Glutamatergic neuron (in vitro differentiated cells): ENCODE results near the gene BCL11A. TPM values are rescaled to one million over a fixed set of nuclear protein-coding genes. Genes with fewer than 3 reads are reported as not detected.

Source experiments
- DNase-seq: peaks from one replicate; pipeline ENCODE4 v3.0.0; 2022
- H3K27ac Mint-ChIP-seq: one replicate; pipeline ENCODE4 v1.8.0; 2020; ENCODE audit warnings: mild to moderate bottlenecking, mixed read lengths, inconsistent platforms; ENCODE audit not compliant: unreplicated experiment
- H3K27me3 Mint-ChIP-seq: one replicate; pipeline ENCODE4 v1.8.0; 2020; ENCODE audit warnings: mild to moderate bottlenecking, moderate library complexity, mixed read lengths, inconsistent platforms; ENCODE audit not compliant: unreplicated experiment
- H3K36me3 Mint-ChIP-seq: one replicate; pipeline ENCODE4 v1.8.0; 2020; ENCODE audit warnings: mild to moderate bottlenecking, mixed read lengths, inconsistent platforms; ENCODE audit not compliant: unreplicated experiment
- H3K4me1 Mint-ChIP-seq: one replicate; pipeline ENCODE4 v1.8.0; 2020; ENCODE audit warnings: mild to moderate bottlenecking, low read depth, mixed read lengths, inconsistent platforms; ENCODE audit not compliant: unreplicated experiment
- H3K4me3 Mint-ChIP-seq: one replicate; pipeline ENCODE4 v1.8.0; 2020; ENCODE audit warnings: mild to moderate bottlenecking, mixed read lengths, inconsistent platforms; ENCODE audit not compliant: unreplicated experiment
- H3K9me3 Mint-ChIP-seq: one replicate; pipeline ENCODE4 v1.8.0; 2020; ENCODE audit warnings: mild to moderate bottlenecking, moderate library complexity, mixed read lengths, inconsistent platforms; ENCODE audit not compliant: unreplicated experiment
- CTCF ChIP-seq: fragments of 200-600 bp; sonication (generic); IDR thresholded peaks from one replicate; pipeline ENCODE4 v1.5.0; 2021; ENCODE audit not compliant: partially characterized antibody, unreplicated experiment
- total RNA-seq: library from RNA; stranded (reverse); fragmentation: NEBNext Ultra II Directional; extraction: Animal tissue kit (Norgen Biotek cat#: 25700); gene quantifications from one replicate; pipeline ENCODE4 v1.2.1, GENCODE V29; 2021; ENCODE audit not compliant: unreplicated experiment

BCL11A gene
- total RNA-seq, 1 donor from 2014 or later: 29.1 TPM

- H3K27ac Mint-ChIP-seq: peak overlapping the region; percentile 84
- peaks cover 80% of the 10 kb centered on the region for H3K4me1 Mint-ChIP-seq
- H3K4me3 Mint-ChIP-seq: peak overlapping the region; percentile 85
- DNase-seq: no peak
- peaks cover 5% of the 10 kb centered on the region for H3K9me3 Mint-ChIP-seq
- no peaks in the 10 kb centered on the region for H3K36me3 Mint-ChIP-seq
- H3K27me3 Mint-ChIP-seq: peaks cover 6% of the 10 kb centered on the region
- no peak for TF ChIP-seq CTCF
These were observed 21.0 kb downstream of the BCL11A start for GRCh38 chr2:60532421-60532820.

GRCh38 chr2:60531701-60532133 is 21.7 kb downstream of the BCL11A start:
- H3K27me3 Mint-ChIP-seq: peaks cover 6% of the 10 kb centered on the region
- H3K36me3 Mint-ChIP-seq: no peaks in the 10 kb centered on the region

GRCh38 chr2:60530660-60531281 is 22.7 kb downstream of the BCL11A start:
- DNase-seq: peak; percentile 75
- Mint-ChIP-seq H3K36me3 (no peaks in the 10 kb centered on the region), H3K27me3 (peaks cover 6% of the 10 kb centered on the region), H3K4me3 (peak overlapping the region; percentile 76), H3K4me1 (peaks cover 91% of the 10 kb centered on the region), H3K27ac (peak overlapping the region; percentile 96), H3K9me3 (peaks cover 7% of the 10 kb centered on the region)
- no peak for TF ChIP-seq CTCF

More at GRCh38 chr2:60531701-60532133, 21.7 kb downstream of the BCL11A start:
- H3K4me1 Mint-ChIP-seq: peaks cover 87% of the 10 kb centered on the region
- no peak for TF ChIP-seq CTCF
- peak; percentile 53 for DNase-seq
- peak overlapping the region; percentile 85 for H3K4me3 Mint-ChIP-seq
- H3K9me3 Mint-ChIP-seq: peaks cover 7% of the 10 kb centered on the region
- peak overlapping the region; percentile 91 for H3K27ac Mint-ChIP-seq

- peak overlapping the region; percentile 90 for H3K27ac Mint-ChIP-seq
- DNase-seq: no peak
- peaks cover 85% of the 10 kb centered on the region for H3K4me1 Mint-ChIP-seq
- peak overlapping the region; percentile 77 for H3K4me3 Mint-ChIP-seq
- H3K36me3 Mint-ChIP-seq: no peaks in the 10 kb centered on the region
- no peak for TF ChIP-seq CTCF
- peaks cover 7% of the 10 kb centered on the region for H3K9me3 Mint-ChIP-seq
- H3K27me3 Mint-ChIP-seq: peaks cover 6% of the 10 kb centered on the region
These were observed 23.4 kb downstream of the BCL11A start for GRCh38 chr2:60529785-60530627.
